Esophagus muscularis mucosa (tissue), 4 donors: ENCODE data around the gene DNAL1. TPM values are rescaled to one million over a fixed set of nuclear protein-coding genes. Genes with fewer than 3 reads are reported as not detected.

Experiments used
- DNase-seq: peaks from one replicate; pipeline ENCODE4 v3.0.0-alpha.2; 2017; ENCODE audit errors: extremely low spot score
- H3K27ac ChIP-seq, 4 donors: fragments of 200-600 bp; sonication (generic); replicated peaks in 1 of 4; 1 replicate in 3 of 4; 2 replicates in 1 of 4; pipeline ENCODE4 v1.5.1; 2016 to 2019; ENCODE audit warnings: mild to moderate bottlenecking in 1 of 4
- H3K27me3 ChIP-seq, 4 donors: fragments of 200-600 bp; sonication (generic); one replicate each; pipeline versions ENCODE4 v1.5.1 to v1.6.0; 2016 to 2019
- H3K36me3 ChIP-seq, 4 donors: fragments of 200-600 bp; sonication (generic); one replicate each; pipeline ENCODE4 v1.5.1; 2016 to 2019
- H3K4me1 ChIP-seq, 4 donors: fragments of 200-600 bp; sonication (generic); one replicate each; pipeline ENCODE4 v1.5.1; 2016 to 2019
- H3K4me3 ChIP-seq, 4 donors: fragments of 200-600 bp; sonication (generic); 1 replicate in 2 of 4; 2 replicates in 2 of 4; pipeline ENCODE4 v1.5.1; 2016 to 2019; ENCODE audit warnings: mild to moderate bottlenecking in 4 of 4, moderate library complexity in 1 of 4
- H3K9me3 ChIP-seq, 4 donors: fragments of 200-600 bp; sonication (generic); 1 replicate in 3 of 4; 2 replicates in 1 of 4; pipeline ENCODE4 v1.5.1; 2016 to 2019
- CTCF ChIP-seq, 3 experiments: fragments of 200-600 bp in 2 of 3; fragments of 450-650 bp in 1 of 3; sonication (generic) in 2 of 3; IDR thresholded peaks; one replicate each; pipeline ENCODE4 v1.5.1; 2017 to 2019; ENCODE audit warnings: antibody characterized with exemption in 3 of 3, mild to moderate bottlenecking in 2 of 3, moderate library complexity in 1 of 3
- EP300 ChIP-seq: sonication (generic); formaldehyde crosslinking; IDR thresholded peaks from one replicate; pipeline ENCODE4 v1.6.1; 2017; ENCODE audit warnings: antibody characterized with exemption
- POLR2A ChIP-seq: fragments of 450-650 bp; IDR thresholded peaks from one replicate; pipeline ENCODE4 v1.6.1; 2017; ENCODE audit warnings: antibody characterized with exemption, moderate library complexity, mild to moderate bottlenecking, low read depth
- POLR2AphosphoS5 ChIP-seq, 2 donors: sonication (generic); formaldehyde crosslinking; IDR thresholded peaks; one replicate each; pipeline ENCODE4 v1.6.1; 2017; ENCODE audit warnings: antibody characterized with exemption in 2 of 2
- WGBS: methylation state at CpG from one replicate; pipeline ENCODE4 v1.1.5; 2018; 5-methylcytosine and 5-hydroxymethylcytosine counted together
- intact Hi-C: fragments of 100-400 bp; cut with DNase I; formaldehyde crosslinking; loops from one replicate; pipeline ENCODE4 v1.15.1; 2023
- total RNA-seq, 4 donors: library from RNA; depleted of rRNA; stranded (reverse); fragments of >200 nt; gene quantifications; one replicate each; pipeline versions ENCODE4 v1.1.0 to v1.2.1, GENCODE V29; 2016

The DNAL1 gene
- total RNA-seq, 4 donors from 2014 or later, result 6.2 to 13.7 (median 10.4) TPM

GRCh38 chr14:73724696-73725095, 79.9 kb downstream of the DNAL1 start:
- Histone ChIP-seq H3K36me3 (peaks cover 52 to 91% (median 78%) of the 10 kb centered on the region in 4 donors), H3K4me1 (peaks cover 69 to 81% (median 74%) of the 10 kb centered on the region in 4 donors), H3K27me3 (no peaks in the 10 kb centered on the region), H3K4me3 (no peak overlapping the region), H3K27ac (peak overlapping the region; percentile 76 to 98 (median 90)), H3K9me3 (no peaks in the 10 kb centered on the region)
- 76% methylated on average over 2 of the region's 2 CpGs for WGBS
- DNase-seq, result peak; percentile 66
- intact Hi-C loops, result loop anchor here (10.0 kb wide), 1 partner anchor 160 kb away; the partner anchor contains the start of gene ZNF410
- TF ChIP-seq CTCF (IDR thresholded peaks at IDR 0.05) (no peak), EP300 (no peak), POLR2AphosphoS5 (IDR thresholded peaks at IDR 0.05) (no peak), POLR2A (no peak)

- Histone ChIP-seq H3K27me3 (no peaks in the 10 kb centered on the region), H3K9me3 (no peaks in the 10 kb centered on the region), H3K27ac (peak overlapping the region; percentile 76 to 98 (median 90)), H3K36me3 (peaks cover 48 to 91% (median 76%) of the 10 kb centered on the region in 4 donors), H3K4me1 (peaks cover 71 to 87% (median 77%) of the 10 kb centered on the region in 4 donors), H3K4me3 (no peak overlapping the region)
- WGBS, result 84% methylated on average over 7 of the region's 8 CpGs
- intact Hi-C loops, result loop anchor here (10.0 kb wide), 1 partner anchor 159 kb away; the partner anchor contains the start of gene ZNF410
- TF ChIP-seq EP300 (no peak), CTCF (IDR thresholded peaks at IDR 0.05) (no peak), POLR2A (no peak), POLR2AphosphoS5 (IDR thresholded peaks at IDR 0.05) (no peak)
- peak; percentile 90 for DNase-seq
Measured at GRCh38 chr14:73725116-73726024, 80.6 kb downstream of the DNAL1 start.

DNA sequence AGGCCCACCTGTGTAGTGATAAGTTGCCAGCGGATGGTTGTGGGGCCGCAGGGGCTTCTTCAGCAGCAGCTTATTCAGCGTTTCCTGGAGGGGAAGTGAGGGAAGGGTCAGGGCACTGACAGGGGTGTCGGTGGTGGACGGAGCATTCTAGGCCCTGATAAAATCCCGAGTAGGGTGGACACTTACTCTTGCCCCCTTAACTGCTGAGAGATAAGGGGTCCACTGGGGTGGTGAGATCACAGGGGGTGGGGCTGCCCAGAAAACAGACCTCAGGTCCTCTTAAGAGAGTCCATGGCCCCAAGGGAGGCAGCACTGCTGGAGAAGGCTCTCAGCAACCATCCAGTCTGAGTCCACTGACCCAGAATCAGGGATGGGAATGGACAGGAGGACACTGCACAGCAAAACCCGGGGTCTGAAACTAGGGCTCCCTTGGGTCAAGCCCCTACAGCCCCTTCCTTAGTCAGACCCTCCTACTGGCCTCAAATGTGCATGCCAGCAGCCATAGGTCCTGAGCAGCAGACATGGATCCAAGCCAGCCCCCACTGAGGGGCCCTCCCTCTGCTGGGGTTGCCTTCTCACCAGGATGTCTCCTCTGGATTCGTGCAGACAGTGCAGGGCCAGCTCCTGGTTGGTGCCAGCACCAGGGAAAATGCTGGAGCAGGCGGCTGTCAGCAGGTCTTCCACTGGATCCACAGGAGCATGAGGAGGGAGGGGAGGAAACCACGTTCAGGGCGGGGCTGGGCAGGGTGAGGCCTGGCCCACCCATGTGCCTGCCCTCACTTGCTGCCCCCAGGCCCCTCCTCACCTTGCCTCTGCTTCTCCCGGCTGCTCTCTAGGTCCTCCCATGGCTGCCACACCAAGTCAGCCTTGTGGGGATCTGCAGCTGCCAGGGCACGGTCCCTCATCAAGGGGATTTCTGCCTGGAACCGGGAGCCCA, 81.5 kb downstream of the DNAL1 start:
- intact Hi-C loops, result loop anchor here (10.0 kb wide), 1 partner anchor 159 kb away; the partner anchor contains the start of gene ZNF410
- 70% methylated on average over 6 of the region's 14 CpGs for WGBS
- H3K9me3 ChIP-seq, result no peaks in the 10 kb centered on the region
- peak; percentile 68 for DNase-seq
- H3K27me3 ChIP-seq, result no peaks in the 10 kb centered on the region
- H3K4me3 ChIP-seq, result no peak overlapping the region
- TF ChIP-seq CTCF (IDR thresholded peaks at IDR 0.05) (no peak), POLR2AphosphoS5 (IDR thresholded peaks at IDR 0.05) (no peak), POLR2A (no peak), EP300 (no peak)
- H3K27ac ChIP-seq, result peak overlapping the region; percentile 76 to 98 (median 90)
- peaks cover 77 to 93% (median 85%) of the 10 kb centered on the region in 4 donors for H3K4me1 ChIP-seq
- H3K36me3 ChIP-seq, result peaks cover 41 to 90% (median 71%) of the 10 kb centered on the region in 4 donors

DNA sequence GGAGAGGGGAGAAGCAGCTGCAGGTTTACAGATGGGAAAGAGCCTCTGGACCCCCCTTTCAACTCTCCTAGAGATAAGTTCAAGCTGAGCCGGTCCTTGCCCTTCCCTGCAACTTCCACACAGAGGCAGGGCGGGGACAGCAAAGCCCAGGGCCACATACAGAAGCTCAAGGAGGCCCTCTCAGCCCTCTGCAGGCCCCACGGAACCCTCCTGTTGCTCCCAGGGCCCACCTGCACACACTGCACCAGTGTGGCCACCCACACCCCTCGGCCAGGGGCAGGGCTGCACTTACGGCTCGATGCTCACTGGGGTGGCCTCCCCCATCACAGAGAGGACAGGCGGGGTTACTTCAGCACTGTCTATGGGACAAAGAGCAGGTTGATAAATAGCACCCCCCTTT, 82.4 kb downstream of the DNAL1 start:
- no peaks in the 10 kb centered on the region for H3K27me3 ChIP-seq
- TF ChIP-seq CTCF (IDR thresholded peaks at IDR 0.05) (no peak), EP300 (no peak)
- no peak overlapping the region for H3K4me3 ChIP-seq
- 87% methylated on average over 6 of the region's 7 CpGs for WGBS
- DNase-seq, result no peak
- intact Hi-C loops, result loop anchor here (10.0 kb wide), 1 partner anchor 158 kb away; the partner anchor contains the start of gene ZNF410
- peaks cover 32 to 90% (median 62%) of the 10 kb centered on the region in 4 donors for H3K36me3 ChIP-seq
- peak overlapping the region; percentile 76 to 98 (median 90) for H3K27ac ChIP-seq
- no peaks in the 10 kb centered on the region for H3K9me3 ChIP-seq
- peaks cover 78 to 98% (median 93%) of the 10 kb centered on the region in 4 donors for H3K4me1 ChIP-seq
